ENCODE results near the gene UBQLNL.

DNA sequence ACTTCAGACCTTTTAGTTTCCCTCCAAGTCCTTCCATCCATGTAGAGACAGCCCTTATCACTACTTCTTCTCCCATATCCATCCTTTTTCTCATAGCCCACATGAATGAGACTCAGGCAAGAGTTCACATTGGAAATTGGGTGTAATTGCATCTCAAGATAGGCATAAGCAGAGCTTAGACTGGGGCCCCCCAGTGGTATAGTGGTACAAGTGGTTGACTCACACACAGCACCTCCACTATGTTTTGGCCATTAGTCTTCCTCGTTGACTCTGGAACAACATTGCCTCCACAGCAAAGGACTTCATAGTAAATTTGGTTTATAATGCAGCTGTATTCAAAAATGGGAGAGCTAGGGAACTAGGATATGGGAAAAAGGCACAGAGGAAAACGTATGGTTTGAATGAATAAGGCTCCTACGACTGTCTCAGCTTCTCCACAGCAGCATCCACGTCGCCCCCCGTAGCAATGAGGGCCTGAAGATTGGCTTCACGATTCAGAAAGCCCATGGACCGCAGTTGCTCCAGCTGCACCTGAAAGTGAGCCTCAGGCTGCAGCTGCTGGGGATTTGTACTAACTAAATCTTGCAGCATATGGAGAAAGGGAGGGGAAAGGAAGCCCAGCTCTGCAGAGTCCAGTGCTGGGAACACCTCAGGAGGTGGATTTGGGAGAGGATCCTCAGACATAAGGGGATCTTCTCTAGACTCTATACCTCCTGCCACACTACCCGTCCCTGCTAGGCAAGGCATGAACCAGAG lies 9.1 kb downstream of the UBQLNL start:
- TF ChIP-seq, protein P1, sequence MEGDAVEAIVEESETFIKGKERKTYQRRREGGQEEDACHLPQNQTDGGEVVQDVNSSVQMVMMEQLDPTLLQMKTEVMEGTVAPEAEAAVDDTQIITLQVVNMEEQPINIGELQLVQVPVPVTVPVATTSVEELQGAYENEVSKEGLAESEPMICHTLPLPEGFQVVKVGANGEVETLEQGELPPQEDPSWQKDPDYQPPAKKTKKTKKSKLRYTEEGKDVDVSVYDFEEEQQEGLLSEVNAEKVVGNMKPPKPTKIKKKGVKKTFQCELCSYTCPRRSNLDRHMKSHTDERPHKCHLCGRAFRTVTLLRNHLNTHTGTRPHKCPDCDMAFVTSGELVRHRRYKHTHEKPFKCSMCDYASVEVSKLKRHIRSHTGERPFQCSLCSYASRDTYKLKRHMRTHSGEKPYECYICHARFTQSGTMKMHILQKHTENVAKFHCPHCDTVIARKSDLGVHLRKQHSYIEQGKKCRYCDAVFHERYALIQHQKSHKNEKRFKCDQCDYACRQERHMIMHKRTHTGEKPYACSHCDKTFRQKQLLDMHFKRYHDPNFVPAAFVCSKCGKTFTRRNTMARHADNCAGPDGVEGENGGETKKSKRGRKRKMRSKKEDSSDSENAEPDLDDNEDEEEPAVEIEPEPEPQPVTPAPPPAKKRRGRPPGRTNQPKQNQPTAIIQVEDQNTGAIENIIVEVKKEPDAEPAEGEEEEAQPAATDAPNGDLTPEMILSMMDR (conservative IDR thresholded peaks at IDR 0.05; ENCODE audit: low read length) = no peak; the same call in 1 of the 2 replicates
- TF ChIP-seq EZH2phosphoT487 (IDR thresholded peaks at IDR 0.05; ENCODE audit: borderline replicate concordance) = no peak
